GM23248 (cell line): ENCODE measurements around the gene PTPN21. TPM values are rescaled to one million over a fixed set of nuclear protein-coding genes. Genes with fewer than 3 reads are reported as not detected.

Experiments
- DNase-seq: peaks from one replicate; pipeline ENCODE4 v3.0.0-alpha.2; 2015
- H2AFZ ChIP-seq: fragments of 200-600 bp; sonication (generic); 2 replicates; pipeline ENCODE4 v1.6.1; 2016; ENCODE audit warnings: antibody characterized with exemption
- H3F3A ChIP-seq: fragments of 200-600 bp; sonication (generic); 2 replicates; pipeline ENCODE4 v1.6.1; 2016; ENCODE audit warnings: mild to moderate bottlenecking, antibody characterized with exemption, mixed run types; ENCODE audit not compliant: insufficient read depth
- H3K27ac ChIP-seq: fragments of 200-600 bp; sonication (generic); 2 replicates; pipeline ENCODE4 v1.5.1; 2016; ENCODE audit warnings: mild to moderate bottlenecking
- H3K27me3 ChIP-seq: fragments of 200-600 bp; sonication (generic); replicated peaks from 2 replicates; pipeline ENCODE4 v1.6.1; 2016; ENCODE audit warnings: mild to moderate bottlenecking; ENCODE audit not compliant: insufficient read depth
- H3K36me3 ChIP-seq: fragments of 200-600 bp; sonication (generic); 2 replicates; pipeline ENCODE4 v1.6.1; 2016; ENCODE audit warnings: low read depth, mild to moderate bottlenecking
- H3K4me1 ChIP-seq: fragments of 200-600 bp; sonication (generic); 2 replicates; pipeline ENCODE4 v1.6.1; 2016; ENCODE audit warnings: mild to moderate bottlenecking; ENCODE audit not compliant: insufficient read depth
- H3K4me2 ChIP-seq: fragments of 200-600 bp; sonication (generic); one replicate; pipeline ENCODE4 v1.6.1; 2016; ENCODE audit warnings: mild to moderate bottlenecking; ENCODE audit not compliant: unreplicated experiment
- H3K4me3 ChIP-seq: fragments of 200-600 bp; sonication (generic); 2 replicates; pipeline ENCODE4 v1.5.1; 2016; ENCODE audit warnings: mild to moderate bottlenecking
- H3K79me2 ChIP-seq: fragments of 200-600 bp; sonication (generic); 2 replicates; pipeline ENCODE4 v1.6.1; 2016; ENCODE audit warnings: mild to moderate bottlenecking; ENCODE audit not compliant: insufficient read depth
- H3K9ac ChIP-seq: fragments of 200-600 bp; sonication (generic); 2 replicates; pipeline ENCODE4 v1.6.1; 2016; ENCODE audit warnings: mild to moderate bottlenecking
- H3K9me2 ChIP-seq: fragments of 200-600 bp; sonication (generic); 2 replicates; pipeline ENCODE4 v1.6.1; 2016; ENCODE audit warnings: mixed run types, mild to moderate bottlenecking, moderate library complexity; ENCODE audit not compliant: insufficient read depth
- H3K9me3 ChIP-seq: fragments of 200-600 bp; sonication (generic); one replicate; pipeline ENCODE4 v1.6.1; 2017; ENCODE audit warnings: low read depth
- H4K20me1 ChIP-seq: fragments of 200-600 bp; sonication (generic); 2 replicates; pipeline ENCODE4 v1.6.0; 2016; ENCODE audit not compliant: insufficient read depth
- EZH2 ChIP-seq: fragments of 200-600 bp; sonication (generic); IDR thresholded peaks from 2 replicates; pipeline ENCODE4 v1.6.1; 2018; ENCODE audit warnings: antibody characterized with exemption, mild to moderate bottlenecking; ENCODE audit not compliant: insufficient read depth, poor library complexity, severe bottlenecking
- EZH2phosphoT487 ChIP-seq: fragments of 200-600 bp; sonication (generic); IDR thresholded peaks from 2 replicates; pipeline ENCODE4 v1.6.1; 2018; ENCODE audit warnings: antibody characterized with exemption, moderate library complexity, mild to moderate bottlenecking, low read depth; ENCODE audit not compliant: insufficient read depth
- WGBS, 2 experiments: methylation state at CpG; one replicate each; pipeline ENCODE4 v1.1.6; 2015 to 2017; ENCODE audit warnings: low lambda C conversion rate in 2 of 2, low coverage in 1 of 2; ENCODE audit errors: missing lambda C conversion rate in 2 of 2; 5-methylcytosine and 5-hydroxymethylcytosine counted together
- in situ Hi-C: fragments of 300-500 bp; cut with MboI; formaldehyde crosslinking; loops from 2 replicates; pipeline ENCODE4 v1.15.0; 2020
- polyA plus RNA-seq: library from polyadenylated mRNA; unstranded; fragments of >200 nt; fragmentation: Nextera tagmentation; extraction: Ambion mirVana; gene quantifications from 2 replicates; pipeline ENCODE4 v1.2.1, GENCODE V29; 2016
- total RNA-seq: library from RNA; depleted of rRNA; stranded (reverse); fragments of >200 nt; shearing (Covaris generic); gene quantifications from 2 replicates; pipeline ENCODE4 v1.2.3, GENCODE V29; 2014

PTPN21 gene
- total and polyA plus RNA-seq, 2 experiments from 2014 or later: 5.7 to 13.3 TPM

- peaks cover 9% of the 10 kb centered on the region; the same call in 1 of the 2 replicates for H3F3A ChIP-seq
- no peak overlapping the region for H3K27ac ChIP-seq
- H3K79me2 ChIP-seq: peaks cover 38% of the 10 kb centered on the region
- H3K9me3 ChIP-seq: no peaks in the 10 kb centered on the region
- 13 to 21% methylated on average over 5 of the region's 5 CpGs for WGBS, 2 experiments
- peak overlapping the region; percentile 97 for H3K4me2 ChIP-seq
- H4K20me1 ChIP-seq: peaks cover 7% of the 10 kb centered on the region; the same call in 1 of the 2 replicates
- in situ Hi-C loops: loop anchor here (25.0 kb wide), 1 partner anchor 550 kb away; the partner anchor contains the start of gene GPR65
- peak overlapping the region; percentile 87 for H3K4me3 ChIP-seq
- H3K4me1 ChIP-seq: peaks cover 14% of the 10 kb centered on the region
- H2AFZ ChIP-seq: peak overlapping the region; percentile 88
- H3K9ac ChIP-seq: peak overlapping the region; percentile 85
- TF ChIP-seq EZH2phosphoT487: no peak
- TF ChIP-seq EZH2: no peak
- H3K9me2 ChIP-seq: no peaks in the 10 kb centered on the region
- H3K27me3 ChIP-seq: no peaks in the 10 kb centered on the region
- H3K36me3 ChIP-seq: peaks cover 7% of the 10 kb centered on the region; the same call in 1 of the 2 replicates
- peak; percentile 4 for DNase-seq
These were observed 7.7 kb upstream of the PTPN21 start for GRCh38 chr14:88562532-88562830.

GRCh38 chr14:88559852-88560251 lies 5.0 kb upstream of the PTPN21 start:
- peak; percentile 78 for DNase-seq
- Histone ChIP-seq H3K9me2 (no peaks in the 10 kb centered on the region), H3K9me3 (no peaks in the 10 kb centered on the region), H3K36me3 (no peaks in the 10 kb centered on the region), H4K20me1 (peaks cover 7% of the 10 kb centered on the region; the same call in 1 of the 2 replicates), H3K4me1 (peaks cover 34% of the 10 kb centered on the region), H3K4me3 (no peak overlapping the region), H2AFZ (peak overlapping the region; percentile 64), H3K27me3 (no peaks in the 10 kb centered on the region), H3F3A (peaks cover 31% of the 10 kb centered on the region), H3K79me2 (peaks cover 15% of the 10 kb centered on the region), H3K4me2 (no peak overlapping the region), H3K9ac (no peak overlapping the region), H3K27ac (no peak overlapping the region)
- no peak for TF ChIP-seq EZH2
- TF ChIP-seq EZH2phosphoT487: no peak
- in situ Hi-C loops: loop anchor here (25.0 kb wide), 1 partner anchor 548 kb away; the partner anchor contains the start of gene GPR65
- WGBS, 2 experiments: 0 to 4% methylated on average over 1 of the region's 1 CpG

GRCh38 chr14:88556581-88556980 lies 1.8 kb upstream of the PTPN21 start:
- DNase-seq: peak; percentile 62
- peak overlapping the region; percentile 15; the same call in 1 of the 2 replicates for H3K27ac ChIP-seq
- peaks cover 31% of the 10 kb centered on the region for H3F3A ChIP-seq

GRCh38 chr14:88553886-88554456 lies 836 bp downstream of the PTPN21 start:
- Histone ChIP-seq H3K36me3 (0 out of 2 replicates have a peak, but pooled peaks cover 4% of the 10 kb centered on the region), H3K4me2 (peak overlapping the region; percentile 99), H3K4me1 (peaks cover 35% of the 10 kb centered on the region), H3K9ac (peak overlapping the region; percentile 85), H3K9me2 (no peaks in the 10 kb centered on the region), H3K4me3 (peak overlapping the region; percentile 99), H3K79me2 (peaks cover 52% of the 10 kb centered on the region), H3K27ac (peak overlapping the region; percentile 65), H3K27me3 (no peaks in the 10 kb centered on the region), H4K20me1 (no peaks in the 10 kb centered on the region), H3F3A (peaks cover 22% of the 10 kb centered on the region), H2AFZ (peak overlapping the region; percentile 84), H3K9me3 (no peaks in the 10 kb centered on the region)
- 1% methylated on average over 19 of the region's 19 CpGs for WGBS, 2 experiments
- DNase-seq: peak; percentile 51
- in situ Hi-C loops: loop anchor here (25.0 kb wide), 1 partner anchor 542 kb away; the partner anchor contains the start of gene GPR65
- TF ChIP-seq EZH2phosphoT487 (no peak), EZH2 (no peak)

More at GRCh38 chr14:88556581-88556980, 1.8 kb upstream of the PTPN21 start:
- no peaks in the 10 kb centered on the region for H4K20me1 ChIP-seq
- H3K36me3 ChIP-seq: no peaks in the 10 kb centered on the region
- 36 to 41% methylated on average over 3 of the region's 3 CpGs for WGBS, 2 experiments
- no peaks in the 10 kb centered on the region for H3K9me2 ChIP-seq
- in situ Hi-C loops: loop anchor here (25.0 kb wide), 1 partner anchor 544 kb away; the partner anchor contains the start of gene GPR65
- no peaks in the 10 kb centered on the region for H3K9me3 ChIP-seq
- H3K79me2 ChIP-seq: peaks cover 27% of the 10 kb centered on the region
- peaks cover 38% of the 10 kb centered on the region for H3K4me1 ChIP-seq
- no peak for TF ChIP-seq EZH2phosphoT487
- H3K4me3 ChIP-seq: no peak overlapping the region
- peak overlapping the region; percentile 43 for H2AFZ ChIP-seq
- H3K27me3 ChIP-seq: no peaks in the 10 kb centered on the region
- peak overlapping the region; percentile 16 for H3K4me2 ChIP-seq
- no peak overlapping the region for H3K9ac ChIP-seq
